Endothelial cell of umbilical vein (primary cell): ENCODE measurements around the gene FBH1. TPM values are rescaled to one million over a fixed set of nuclear protein-coding genes. Genes with fewer than 3 reads are reported as not detected.
"Not testable (repeated sequence)": the region's sequence is repeated elsewhere in the genome, so short reads cannot be mapped to it uniquely, and the experiment has no call there.

ENCODE experiments used
- BruUV-seq: library from RNA; stranded (reverse); fragments of 400-500 nt; replicated peaks from 2 replicates; lab custom pipeline; 2021; lab: Mats Ljungman, UMichigan
- CTCF ChIA-PET: fragments of 300-600, 350-600 bp; sonication (Branson Sonifier 250); formaldehyde crosslinking; loops from one replicate; lab custom pipeline; 2021; ENCODE audit warnings: antibody characterized with exemption, inconsistent platforms; lab: Charles Lee
- POLR2A ChIA-PET: fragments of 300-600, 350-600 bp; sonication (Branson Sonifier 250); formaldehyde crosslinking; loops from one replicate; lab custom pipeline; 2021; ENCODE audit warnings: antibody characterized with exemption, inconsistent platforms; lab: Charles Lee
- DNase-seq: peaks from one replicate; pipeline ENCODE4 v3.0.0-alpha.2; 2011; ENCODE audit warnings: low read depth, low spot score
- FAIRE-seq: peaks from 2 replicates; lab custom pipeline; 2011; peaks lifted over from hg19 to GRCh38; lab: Jason Lieb, UNC
- H2AFZ ChIP-seq: 2 replicates; pipeline ENCODE4 v1.6.0; 2012; ENCODE audit warnings: low read depth, low read length, control low read depth, inconsistent platforms
- H3K27ac ChIP-seq: 2 replicates; pipeline ENCODE4 v1.5.1; 2011; ENCODE audit warnings: low read depth, mild to moderate bottlenecking, control low read depth, low read length, moderate library complexity; ENCODE audit not compliant: insufficient read depth
- H3K27me3 ChIP-seq, 2 experiments: 2 replicates each; pipeline versions ENCODE4 v1.6.0 to v1.6.1; 2011; ENCODE audit warnings: low read length in 2 of 2, mixed read lengths in 1 of 2; ENCODE audit not compliant: control insufficient read depth in 2 of 2, insufficient read depth in 2 of 2
- H3K36me3 ChIP-seq, 2 experiments: 2 replicates in 1 of 2; 3 replicates in 1 of 2; pipeline ENCODE4 v1.5.1; 2011; ENCODE audit warnings: low read length in 2 of 2, mild to moderate bottlenecking in 1 of 2, moderate library complexity in 1 of 2; ENCODE audit not compliant: control insufficient read depth in 2 of 2, insufficient read depth in 2 of 2; ENCODE audit errors: extremely low read depth in 1 of 2
- H3K4me1 ChIP-seq: 3 replicates; pipeline ENCODE4 v1.5.1; 2011; ENCODE audit warnings: mild to moderate bottlenecking, low read length; ENCODE audit not compliant: control insufficient read depth, insufficient read depth; ENCODE audit errors: extremely low read depth
- H3K4me2 ChIP-seq: 2 replicates; pipeline ENCODE4 v1.6.1; 2011; ENCODE audit warnings: low read length, control low read depth, mixed read lengths; ENCODE audit not compliant: insufficient read depth
- H3K4me3 ChIP-seq, 3 experiments: fragments of 200-600 bp in 1 of 3; sonication (generic), shearing (Covaris generic) in 1 of 3; replicated peaks in 1 of 3; 2 replicates each; pipeline ENCODE4 v1.5.1; 2011 to 2016; ENCODE audit warnings: control low read depth in 3 of 3, low read length in 3 of 3, mild to moderate bottlenecking in 2 of 3, inconsistent platforms in 1 of 3, low read depth in 1 of 3, moderate library complexity in 1 of 3; ENCODE audit not compliant: insufficient read depth in 1 of 3
- H3K79me2 ChIP-seq: 2 replicates; pipeline ENCODE4 v1.6.0; 2012; ENCODE audit warnings: low read length, inconsistent platforms; ENCODE audit not compliant: control insufficient read depth, insufficient read depth
- H3K9ac ChIP-seq: replicated peaks from 2 replicates; pipeline ENCODE3; 2011; ENCODE audit warnings: low read length, control low read depth; ENCODE audit not compliant: insufficient read depth; ENCODE audit errors: extremely low read depth
- H3K9me1 ChIP-seq: replicated peaks from 3 replicates; pipeline ENCODE4 v1.6.0; 2011; ENCODE audit warnings: mild to moderate bottlenecking, low read length; ENCODE audit not compliant: control insufficient read depth, insufficient read depth; ENCODE audit errors: extremely low read depth
- H3K9me3 ChIP-seq: replicated peaks from 2 replicates; pipeline ENCODE4 v1.5.1; 2012; ENCODE audit warnings: low read length, inconsistent platforms; ENCODE audit not compliant: control insufficient read depth, insufficient read depth
- H4K20me1 ChIP-seq: replicated peaks from 2 replicates; pipeline ENCODE3; 2011; ENCODE audit warnings: mild to moderate bottlenecking, low read length; ENCODE audit not compliant: control insufficient read depth, insufficient read depth; ENCODE audit errors: extremely low read depth
- CTCF ChIP-seq, 2 donors: IDR thresholded peaks; 1 replicate in 1 of 2; 2 replicates in 1 of 2; pipeline ENCODE4 v1.5.1; 2011; ENCODE audit warnings: low read length in 2 of 2, mild to moderate bottlenecking in 2 of 2, moderate library complexity in 2 of 2, control low read depth in 1 of 2, inconsistent platforms in 1 of 2, low read depth in 1 of 2; ENCODE audit not compliant: insufficient read depth in 1 of 2; ENCODE audit errors: extremely low read depth in 1 of 2
- EZH2 ChIP-seq: IDR thresholded peaks from 2 replicates; pipeline ENCODE4 v1.6.1; 2012; ENCODE audit warnings: borderline replicate concordance, low read depth, mild to moderate bottlenecking, moderate library complexity, low read length, inconsistent platforms; ENCODE audit not compliant: severe bottlenecking
- FOS ChIP-seq: IDR thresholded peaks from 2 replicates; pipeline ENCODE4 v1.6.1; 2011; ENCODE audit warnings: mild to moderate bottlenecking, low read length, moderate library complexity, borderline replicate concordance; ENCODE audit not compliant: insufficient read depth
- GATA2 ChIP-seq: IDR thresholded peaks from 2 replicates; pipeline ENCODE4 v1.7.0; 2011; ENCODE audit warnings: low read depth, mild to moderate bottlenecking, moderate library complexity, mixed read lengths, low read length; ENCODE audit not compliant: insufficient read length, insufficient read depth
- JUN ChIP-seq: IDR thresholded peaks from 2 replicates; pipeline ENCODE4 v1.6.1; 2011; ENCODE audit warnings: borderline replicate concordance, low read depth; ENCODE audit not compliant: insufficient read length, insufficient read depth
- MAX ChIP-seq: IDR thresholded peaks from 2 replicates; pipeline ENCODE4 v1.6.1; 2011; ENCODE audit not compliant: insufficient read depth, insufficient read length
- MYC ChIP-seq: IDR thresholded peaks from one replicate; pipeline ENCODE4 v1.6.1; 2011; ENCODE audit warnings: mild to moderate bottlenecking, low read depth, low read length
- POLR2A ChIP-seq: IDR thresholded peaks from 2 replicates; pipeline ENCODE4 v1.6.1; 2012; ENCODE audit warnings: low read depth, mild to moderate bottlenecking, control low read depth, low read length
- POLR2AphosphoS5 ChIP-seq: IDR thresholded peaks from 2 replicates; pipeline ENCODE4 v1.6.1; 2012; ENCODE audit warnings: low read depth, mild to moderate bottlenecking, control low read depth, low read length, moderate library complexity; ENCODE audit not compliant: insufficient read depth
- dilution Hi-C: fragments of 300-500 bp; cut with MboI; formaldehyde crosslinking; loops from one replicate; pipeline ENCODE4 v1.15.0; 2019; ENCODE audit warnings: low sequenced_read_pairs; ENCODE audit not compliant: extremely low pct_ligation_motif_present
- intact Hi-C: fragments of 100-400 bp; cut with micrococcal nuclease; formaldehyde crosslinking; loops from one replicate; pipeline ENCODE4 v1.10.0; 2022
- polyA plus RNA-seq, 4 experiments: library from polyadenylated mRNA; depleted of rRNA in 3 of 4; stranded (reverse) in 3 of 4; unstranded in 1 of 4; fragments of >200 nt; gene quantifications; 2 replicates each; pipeline versions ENCODE4 v1.2.1 to v1.2.3, GENCODE V29; 2011 to 2012; ENCODE audit warnings: missing spikeins in 1 of 4
- total RNA-seq: library from RNA; stranded (reverse); gene quantifications from 2 replicates; pipeline ENCODE4 v1.2.3, GENCODE V29; 2021

Gene FBH1
- total and polyA plus RNA-seq, 2 donors (not counting 3 experiments of a cell fraction or from before 2014, with no cell fraction given), result 71.4 to 97.0 TPM

GRCh38 chr10:5960070-5960972 lies 70.3 kb downstream of the FBH1 start:
- H3K36me3 ChIP-seq, result peaks cover 0 to 12% of the 10 kb centered on the region in 2 experiments
- ChIA-PET POLR2A (no interaction called here), CTCF (interaction anchor here (1.1 to 2.1 kb wide), 2 partner anchors 11 to 54 kb away, joined by 3 to 10 read pairs; no protein-coding TSS in a partner anchor)
- no peaks in the 10 kb centered on the region for H3K79me2 ChIP-seq
- intact Hi-C loops (no loop called here), dilution Hi-C loops (loop anchor here (25.0 kb wide), 1 partner anchor 127 kb away; the partner anchor contains the start of gene RBM17)
- TF ChIP-seq POLR2AphosphoS5, result no peak
- no peak for TF ChIP-seq FOS
- no peak for TF ChIP-seq EZH2
- TF ChIP-seq MYC, result no peak
- TF ChIP-seq CTCF (IDR thresholded peaks at IDR 0.05; ENCODE audit: extremely low read depth in 1 of 2, insufficient read depth in 1 of 2, low read depth in 1 of 2, low read length in 2 of 2), result no peak
- no peak for TF ChIP-seq MAX
- TF ChIP-seq POLR2A, result no peak
- no peak for TF ChIP-seq GATA2
- no peak for TF ChIP-seq JUN
- FAIRE-seq (no peak), DNase-seq (no peak)
- H3K4me1 ChIP-seq, result peaks cover 12% of the 10 kb centered on the region
- H3K27ac ChIP-seq, result no peak overlapping the region
- no peaks in the 10 kb centered on the region for H4K20me1 ChIP-seq
- H3K27me3 ChIP-seq, result no peaks in the 10 kb centered on the region
- no peak overlapping the region for H3K4me3 ChIP-seq
- H2AFZ ChIP-seq, result no peak overlapping the region
- no peaks in the 10 kb centered on the region for H3K9me3 ChIP-seq
- H3K4me2 ChIP-seq, result no peak overlapping the region
- H3K9ac ChIP-seq, result no peak overlapping the region
- no peaks in the 10 kb centered on the region for H3K9me1 ChIP-seq
- BruUV-seq, result no TSS peak

- FAIRE-seq, H3K9me3 ChIP-seq, H3K27me3 ChIP-seq, H2AFZ ChIP-seq, H3K79me2 ChIP-seq, POLR2A ChIA-PET, H3K9me1 ChIP-seq, DNase-seq, H3K4me3 ChIP-seq, H4K20me1 ChIP-seq, intact Hi-C loops, H3K9ac ChIP-seq, H3K27ac ChIP-seq, BruUV-seq, H3K4me2 ChIP-seq: not testable (repeated sequence)
- dilution Hi-C loops, result loop anchor here (25.0 kb wide), 1 partner anchor 126 kb away; the partner anchor contains the start of gene RBM17
- CTCF ChIA-PET, result interaction anchor here (0.9 to 2.1 kb wide), 3 partner anchors 11 to 53 kb away, joined by 3 to 10 read pairs (median 3); no protein-coding TSS in a partner anchor
- Histone ChIP-seq H3K4me1 (peaks cover 12% of the 10 kb centered on the region), H3K36me3 (peaks cover 0 to 12% of the 10 kb centered on the region in 2 experiments)
Observed at GRCh38 chr10:5960973-5961275, 70.9 kb downstream of the FBH1 start.
